NOMO-1 treated with DMSO at 0.1 percent for 48 hours (cell line): Measurements from ENCODE around the gene DBR1.
A peak's percentile ranks its signal among the peaks of the same experiment; 100 is the strongest.

Source experiments
- DNase-seq: peaks from one replicate; lab custom pipeline; 2025; ENCODE audit not compliant: unreplicated experiment; lab: John Stamatoyannopoulos, UW

DBR1 gene

DNA sequence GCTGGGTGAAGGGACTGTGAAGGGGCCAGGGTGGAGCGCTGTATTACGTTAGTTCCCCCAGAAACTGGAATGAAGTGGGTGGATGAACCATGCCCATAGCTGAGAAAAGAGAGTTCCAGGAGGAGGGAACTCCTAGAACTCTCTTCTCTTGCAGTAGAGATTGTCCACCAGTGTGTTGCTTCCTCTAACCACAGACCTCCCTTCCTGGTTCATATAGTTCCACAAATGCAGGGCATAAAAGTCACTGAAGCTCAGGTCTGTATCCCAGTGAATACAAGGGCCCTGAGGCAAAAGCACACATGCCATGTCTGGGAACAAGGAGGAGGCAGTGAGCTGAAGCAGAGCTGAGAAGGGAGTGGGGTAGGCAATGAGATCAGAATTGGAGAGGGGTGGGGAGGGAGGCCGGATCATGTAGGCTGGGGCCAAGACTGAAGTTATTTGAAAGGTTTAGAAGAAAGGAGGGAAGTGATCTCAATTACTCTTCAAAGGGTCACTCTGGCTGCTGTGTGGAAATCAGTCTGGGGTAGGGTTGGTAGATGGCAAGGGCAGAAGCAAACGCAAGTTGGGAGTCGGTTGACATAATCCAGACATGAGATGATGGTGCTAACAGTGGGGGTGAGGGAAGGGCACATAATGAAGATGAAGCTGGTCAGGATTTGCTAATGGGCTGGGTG is 49.0 kb downstream of the DBR1 start:
- peak; percentile 90 for DNase-seq

DNA sequence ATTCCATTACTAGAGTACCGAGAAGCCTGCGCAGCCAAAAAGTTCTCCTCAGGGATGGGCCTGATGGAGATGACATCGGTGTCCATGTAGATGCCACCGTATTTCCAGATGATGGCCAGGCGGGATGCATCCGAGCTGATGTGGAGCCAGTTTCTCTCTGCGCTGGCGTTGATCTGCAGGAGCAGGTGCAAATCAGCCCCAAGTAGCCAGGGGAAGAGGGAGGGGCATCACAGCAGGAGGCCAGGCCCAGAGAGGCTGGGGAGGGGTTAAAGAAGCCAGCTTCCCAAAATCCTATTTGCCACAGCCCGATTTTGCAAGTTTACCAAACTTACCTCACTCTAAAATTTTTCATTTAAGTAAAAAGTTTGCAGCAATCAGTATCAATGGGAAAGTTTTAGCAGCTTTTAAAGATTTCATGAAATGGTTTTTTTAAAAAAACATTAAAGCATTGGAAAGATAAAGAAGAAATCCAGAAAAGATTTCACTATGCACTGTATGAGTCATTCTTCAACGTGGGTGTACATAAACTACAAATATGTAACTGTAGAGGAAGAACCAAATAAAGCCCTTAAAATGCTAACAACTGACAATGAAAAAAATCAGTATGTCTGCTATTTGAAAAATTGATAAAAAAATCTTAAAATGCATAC is 49.9 kb downstream of the DBR1 start:
- DNase-seq: no peak

DNA sequence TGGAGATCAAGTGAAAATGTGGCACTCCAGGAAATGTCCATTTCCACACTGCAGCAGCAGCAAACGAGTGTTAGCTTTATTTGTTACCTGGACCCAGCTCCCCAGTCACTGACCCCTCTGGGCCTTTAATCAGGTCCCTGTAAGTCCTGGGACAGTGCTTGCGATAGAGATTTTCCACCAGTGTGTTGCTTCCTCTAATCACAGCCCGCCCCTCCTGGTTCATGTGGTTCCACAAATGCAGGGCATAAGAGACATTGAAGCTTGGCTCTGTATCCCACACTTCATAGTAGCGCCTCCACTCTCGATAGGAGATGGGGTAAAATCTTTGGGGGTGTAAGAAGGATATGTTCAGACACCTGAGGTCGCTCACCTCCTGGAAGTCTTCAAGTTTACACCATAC is 50.5 kb downstream of the DBR1 start:
- no peak for DNase-seq

DNA sequence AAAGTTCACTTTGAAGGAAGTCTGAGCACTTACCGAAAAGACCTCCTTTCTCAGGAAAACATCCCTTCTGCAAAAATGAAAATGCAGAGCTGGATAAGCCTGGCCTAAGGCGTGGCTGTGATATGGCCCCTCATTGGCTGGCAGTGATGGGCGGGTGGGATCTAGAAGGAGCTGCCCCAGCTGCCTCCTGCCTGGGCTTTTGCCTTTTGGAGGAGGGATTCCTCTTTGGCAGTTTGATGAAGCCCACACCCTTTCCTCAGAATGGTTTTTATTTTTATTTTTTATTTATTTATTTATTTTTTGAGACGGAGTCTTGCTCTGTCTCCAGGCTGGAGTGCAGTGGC is 55.3 kb downstream of the DBR1 start:
- DNase-seq: no peak

DNA sequence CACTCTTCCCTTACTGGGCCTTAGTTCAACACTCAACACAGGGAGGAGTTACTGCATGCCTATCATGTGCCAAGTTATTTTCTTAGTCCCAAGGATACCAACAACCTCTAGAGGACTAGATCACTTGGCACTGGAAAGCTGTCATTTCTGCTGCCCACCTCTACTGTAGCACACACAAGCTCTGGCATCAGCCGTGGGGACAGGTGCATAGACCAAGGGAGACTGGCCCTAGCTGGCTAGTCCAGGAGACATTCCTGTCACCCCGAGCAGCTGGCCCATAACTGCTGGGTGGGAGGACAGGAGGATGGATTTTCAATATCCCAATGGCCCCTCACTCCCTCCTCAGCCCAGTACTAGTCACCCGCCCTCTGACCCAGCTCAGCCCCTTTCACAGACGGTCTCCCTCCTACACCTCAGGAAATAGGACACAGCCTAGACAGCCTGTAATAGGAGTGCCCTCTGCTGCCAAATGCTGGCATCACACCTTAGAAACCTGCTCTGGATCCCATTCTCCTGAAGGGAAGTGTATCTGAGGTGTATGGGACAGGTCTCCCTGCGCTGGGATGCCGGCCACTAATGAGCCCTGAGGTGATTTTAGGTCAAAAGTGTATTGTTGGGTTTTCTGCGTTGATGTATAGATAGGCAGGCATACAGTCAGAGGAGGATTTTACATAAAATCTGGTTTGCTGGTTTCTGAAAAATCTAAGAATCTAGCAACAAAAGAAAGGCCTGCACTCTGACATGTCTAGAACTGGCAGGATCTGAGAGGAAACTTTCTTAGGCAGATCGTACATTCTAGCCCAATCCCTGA is 55.9 kb downstream of the DBR1 start:
- DNase-seq: peak; percentile 53

DNA sequence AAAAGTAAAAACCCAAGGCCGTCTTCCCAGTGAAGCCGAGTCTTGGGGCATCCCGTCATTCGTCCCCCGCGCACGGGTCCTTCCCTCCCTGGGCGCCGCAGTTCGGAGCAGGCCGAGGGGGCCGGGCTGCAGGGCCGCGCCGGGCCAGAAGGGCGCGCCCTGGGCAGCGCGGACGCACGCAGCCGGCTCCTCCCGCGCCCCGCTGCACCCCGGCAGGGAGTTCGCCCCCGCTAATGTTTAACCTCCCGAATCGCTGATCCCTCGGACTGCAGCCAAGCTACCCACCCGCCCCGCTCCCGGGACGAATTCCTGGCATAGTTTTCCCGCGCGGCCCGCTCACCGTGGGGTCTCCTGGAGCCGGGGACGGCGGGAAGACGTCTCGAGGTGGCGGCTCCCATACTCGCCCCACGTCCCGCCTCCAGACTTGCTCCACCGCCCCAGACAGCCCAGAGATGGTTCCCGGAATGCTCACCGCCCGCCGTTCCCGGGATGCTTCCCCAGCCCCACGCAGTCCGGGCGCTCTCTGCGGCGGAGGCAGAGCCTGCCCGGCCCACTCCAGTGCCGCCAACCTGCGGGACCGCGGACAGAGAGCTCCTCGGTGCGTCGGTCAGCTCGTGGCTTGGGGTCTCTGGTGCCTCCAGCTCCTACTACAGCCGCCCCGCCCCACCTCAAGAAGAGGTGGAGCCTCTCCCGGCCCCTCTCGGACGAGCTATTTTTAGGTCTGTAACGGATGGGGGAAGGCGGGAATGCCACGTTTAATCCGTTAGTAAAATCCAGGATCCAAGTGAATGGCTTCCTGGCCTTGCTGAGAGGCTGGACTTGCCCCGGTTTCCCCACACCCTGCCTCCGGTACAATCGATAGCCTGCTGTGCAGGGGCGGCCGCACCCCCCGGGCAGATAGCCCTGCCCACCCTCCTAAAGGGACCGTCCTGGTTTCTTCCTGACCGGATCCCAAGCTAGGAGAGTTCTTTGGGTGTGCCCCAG is 59.4 kb downstream of the DBR1 start, which contains the start of gene DZIP1L:
TSS of gene DZIP1L (minus strand) at position 621 of the 984 bp plus-strand sequence. CDS start 11,637 bp downstream, outside the sequence.
- DNase-seq: peak; percentile 59

DNA sequence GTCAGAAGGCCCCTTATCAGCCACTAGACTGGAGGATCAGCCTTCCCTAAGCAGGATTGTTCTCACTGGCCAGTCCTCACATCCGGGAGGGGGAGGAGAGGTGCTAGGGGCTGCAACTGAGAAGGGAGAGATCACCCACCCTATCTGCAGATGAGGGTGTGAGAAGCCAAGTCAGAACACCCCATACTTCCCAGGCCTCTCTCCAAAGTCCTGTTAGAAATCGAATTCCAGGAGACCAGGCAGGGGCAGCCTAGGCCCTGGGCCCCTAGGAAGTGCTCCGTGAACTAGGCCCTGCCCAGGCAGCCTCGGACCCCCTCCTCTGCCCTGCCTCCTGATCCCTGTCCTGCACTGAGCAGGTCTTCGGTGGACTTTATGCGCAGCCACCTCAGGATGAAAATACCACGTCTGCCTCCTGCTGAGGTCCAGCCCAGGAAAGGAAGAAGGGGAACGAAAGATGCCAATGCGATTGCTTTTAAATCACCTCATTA is 60.2 kb downstream of the DBR1 start:
- no peak for DNase-seq

DNA sequence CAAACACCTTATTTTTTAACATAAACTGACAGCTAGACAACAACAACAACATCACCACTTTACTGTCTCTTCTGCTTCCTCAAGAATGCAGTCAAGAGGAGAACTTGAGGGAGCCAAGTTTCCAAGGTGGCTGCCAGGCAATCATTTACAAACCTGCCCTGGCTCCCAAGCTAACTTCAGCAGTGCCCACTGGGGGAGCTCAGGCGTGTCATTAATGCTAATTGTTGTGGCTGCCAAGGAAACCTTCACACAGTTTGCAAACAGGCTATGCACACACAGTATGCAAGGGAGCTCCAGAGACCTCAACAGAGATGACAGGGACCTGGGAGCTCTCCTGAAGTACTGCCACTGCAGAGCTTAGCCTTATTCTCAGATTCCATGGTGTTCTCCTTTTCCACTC is 61.4 kb downstream of the DBR1 start:
- no peak for DNase-seq

DNA sequence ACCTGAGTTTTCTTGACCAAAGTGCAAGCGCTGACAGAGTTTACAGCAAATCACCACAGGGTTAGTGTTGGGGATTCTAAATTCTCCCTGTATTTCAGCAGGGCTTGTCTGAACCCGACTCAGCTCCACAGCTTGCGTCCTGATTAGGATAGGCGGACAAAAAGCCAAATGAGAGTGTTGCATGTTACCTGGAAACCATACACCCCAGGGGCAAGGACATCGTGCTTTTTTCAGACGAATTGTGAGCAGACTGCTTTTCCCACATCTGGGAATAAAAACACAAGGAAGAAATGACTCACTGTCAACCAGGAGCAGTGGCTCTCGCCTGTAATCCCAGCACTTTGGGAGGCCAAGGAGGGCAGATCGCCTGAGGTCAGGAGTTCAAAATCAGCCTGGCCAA is 62.4 kb downstream of the DBR1 start:
- DNase-seq: no peak
